Endothelial cell (in vitro differentiated cells): Measurements from ENCODE around the gene TEX19. TPM values are rescaled to one million over a fixed set of nuclear protein-coding genes. Genes with fewer than 3 reads are reported as not detected.

Experiments used
- DNase-seq: peaks from one replicate; pipeline ENCODE4 v3.0.0; 2021; ENCODE audit warnings: low spot score
- H3K27ac Mint-ChIP-seq: one replicate; pipeline ENCODE4 v1.8.0; 2021; ENCODE audit warnings: mixed read lengths, inconsistent platforms; ENCODE audit not compliant: unreplicated experiment
- H3K27me3 Mint-ChIP-seq: one replicate; pipeline ENCODE4 v1.8.0; 2021; ENCODE audit warnings: mild to moderate bottlenecking, moderate library complexity, mixed read lengths, inconsistent platforms; ENCODE audit not compliant: unreplicated experiment
- H3K36me3 Mint-ChIP-seq: one replicate; pipeline ENCODE4 v1.8.0; 2021; ENCODE audit warnings: mild to moderate bottlenecking, low read depth, mixed read lengths, inconsistent platforms; ENCODE audit not compliant: unreplicated experiment
- H3K4me1 Mint-ChIP-seq: one replicate; pipeline ENCODE4 v1.8.0; 2021; ENCODE audit warnings: mild to moderate bottlenecking, mixed read lengths, inconsistent platforms; ENCODE audit not compliant: unreplicated experiment
- H3K4me3 Mint-ChIP-seq: one replicate; pipeline ENCODE4 v1.8.0; 2021; ENCODE audit warnings: mild to moderate bottlenecking, mixed read lengths, inconsistent platforms; ENCODE audit not compliant: unreplicated experiment
- H3K9me3 Mint-ChIP-seq: one replicate; pipeline ENCODE4 v1.8.0; 2021; ENCODE audit warnings: mixed read lengths, inconsistent platforms; ENCODE audit not compliant: unreplicated experiment
- total RNA-seq: library from RNA; stranded (reverse); fragmentation: NEBNext Ultra II Directional; extraction: Animal tissue kit (Norgen Biotek cat#: 25700); gene quantifications from one replicate; pipeline ENCODE4 v1.2.1, GENCODE V29; 2021; ENCODE audit not compliant: unreplicated experiment
- TF ChIP-seq, protein P1 (sequence below): fragments of 200-600 bp; sonication (generic); IDR thresholded peaks from one replicate; pipeline ENCODE4 v1.5.0; 2021; ENCODE audit warnings: antibody characterized with exemption; ENCODE audit not compliant: unreplicated experiment

TEX19 gene
- total RNA-seq, 1 donor from 2014 or later: 0.26 TPM

DNA sequence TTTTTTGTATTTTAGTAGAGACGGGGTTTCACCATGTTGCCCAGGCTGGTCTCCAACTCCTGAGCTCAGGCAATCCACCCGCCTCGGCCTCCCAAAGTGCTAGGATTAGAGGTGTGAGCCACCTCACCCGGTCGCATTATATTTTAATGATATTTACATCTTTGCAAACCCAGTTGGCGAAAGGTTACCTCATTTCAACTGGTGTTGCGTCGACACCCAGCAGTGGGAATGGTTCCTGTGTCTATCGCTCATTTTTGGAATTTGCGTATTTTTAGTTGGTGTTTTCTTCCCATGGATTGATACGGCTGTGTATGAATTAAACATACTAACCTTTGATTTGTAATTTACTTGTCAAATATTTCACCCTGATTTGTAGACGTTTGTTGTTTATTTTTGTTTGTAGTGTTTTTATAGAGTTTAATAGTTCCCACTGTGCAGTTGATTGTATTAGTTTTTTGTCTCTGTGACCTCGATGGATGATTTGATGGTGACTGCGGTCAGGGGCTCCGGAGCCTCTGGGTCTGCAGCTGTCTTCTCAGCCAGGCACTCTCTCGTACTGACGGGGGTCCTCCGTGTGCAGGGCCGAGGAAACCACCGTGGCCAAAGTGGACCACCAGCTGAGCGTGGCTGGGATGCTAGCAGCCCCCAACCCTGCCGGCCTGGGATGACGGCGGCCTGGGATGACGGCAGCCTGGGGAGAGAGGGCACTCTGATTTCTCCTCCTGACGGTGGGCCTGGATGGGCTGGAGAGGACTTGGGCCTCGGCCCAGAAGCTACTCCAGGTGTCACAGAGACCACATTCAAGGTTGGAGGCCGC, 45.6 kb upstream of the TEX19 start:
- no peak overlapping the region for H3K4me3 Mint-ChIP-seq
- no peaks in the 10 kb centered on the region for H3K36me3 Mint-ChIP-seq
- H3K9me3 Mint-ChIP-seq: no peaks in the 10 kb centered on the region
- H3K27ac Mint-ChIP-seq: no peak overlapping the region
- H3K4me1 Mint-ChIP-seq: no peaks in the 10 kb centered on the region
- TF ChIP-seq, protein P1, sequence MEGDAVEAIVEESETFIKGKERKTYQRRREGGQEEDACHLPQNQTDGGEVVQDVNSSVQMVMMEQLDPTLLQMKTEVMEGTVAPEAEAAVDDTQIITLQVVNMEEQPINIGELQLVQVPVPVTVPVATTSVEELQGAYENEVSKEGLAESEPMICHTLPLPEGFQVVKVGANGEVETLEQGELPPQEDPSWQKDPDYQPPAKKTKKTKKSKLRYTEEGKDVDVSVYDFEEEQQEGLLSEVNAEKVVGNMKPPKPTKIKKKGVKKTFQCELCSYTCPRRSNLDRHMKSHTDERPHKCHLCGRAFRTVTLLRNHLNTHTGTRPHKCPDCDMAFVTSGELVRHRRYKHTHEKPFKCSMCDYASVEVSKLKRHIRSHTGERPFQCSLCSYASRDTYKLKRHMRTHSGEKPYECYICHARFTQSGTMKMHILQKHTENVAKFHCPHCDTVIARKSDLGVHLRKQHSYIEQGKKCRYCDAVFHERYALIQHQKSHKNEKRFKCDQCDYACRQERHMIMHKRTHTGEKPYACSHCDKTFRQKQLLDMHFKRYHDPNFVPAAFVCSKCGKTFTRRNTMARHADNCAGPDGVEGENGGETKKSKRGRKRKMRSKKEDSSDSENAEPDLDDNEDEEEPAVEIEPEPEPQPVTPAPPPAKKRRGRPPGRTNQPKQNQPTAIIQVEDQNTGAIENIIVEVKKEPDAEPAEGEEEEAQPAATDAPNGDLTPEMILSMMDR: no peak
- H3K27me3 Mint-ChIP-seq: peaks cover 6% of the 10 kb centered on the region
- no peak for DNase-seq

DNA sequence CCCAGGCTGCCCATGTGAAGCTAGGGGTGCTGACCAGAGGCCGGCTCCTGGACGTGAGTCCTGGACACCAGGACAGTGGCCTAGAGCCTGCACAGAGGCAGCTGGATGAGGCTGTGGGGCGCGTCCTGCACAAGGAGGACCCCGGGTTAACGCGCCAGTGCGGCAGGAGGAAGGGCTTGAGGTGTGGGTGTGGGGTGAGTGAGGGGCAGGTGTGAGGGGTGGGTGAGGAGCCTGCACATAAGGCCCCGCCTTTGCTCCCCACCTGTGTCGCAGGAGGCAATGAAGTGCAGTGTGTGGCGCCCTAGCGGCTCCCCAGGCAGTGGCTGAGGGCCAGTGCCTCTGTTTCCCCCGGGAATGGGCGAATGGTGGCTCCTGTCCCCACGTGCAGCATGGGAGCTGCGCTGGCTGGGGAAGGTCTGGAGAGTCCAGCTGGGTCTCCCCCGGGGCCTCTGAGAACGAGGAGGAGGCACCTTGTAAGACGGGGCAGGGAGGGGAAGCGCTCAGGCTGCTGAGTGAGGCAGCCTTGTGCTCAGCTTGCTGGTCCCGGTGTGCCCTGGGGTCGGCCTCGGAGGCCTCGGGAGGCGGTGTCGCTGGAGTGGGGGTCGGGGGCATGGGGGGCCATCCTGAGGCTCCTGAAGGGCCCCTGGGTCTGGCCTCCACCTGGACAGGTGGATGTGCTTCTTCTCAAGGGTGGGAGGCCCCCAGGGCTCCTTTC, 44.9 kb upstream of the TEX19 start:
- Mint-ChIP-seq H3K9me3 (no peaks in the 10 kb centered on the region), H3K4me3 (no peak overlapping the region), H3K27ac (no peak overlapping the region), H3K4me1 (no peaks in the 10 kb centered on the region), H3K27me3 (peaks cover 6% of the 10 kb centered on the region), H3K36me3 (no peaks in the 10 kb centered on the region)
- TF ChIP-seq, protein P1: no peak
- no peak for DNase-seq

DNA sequence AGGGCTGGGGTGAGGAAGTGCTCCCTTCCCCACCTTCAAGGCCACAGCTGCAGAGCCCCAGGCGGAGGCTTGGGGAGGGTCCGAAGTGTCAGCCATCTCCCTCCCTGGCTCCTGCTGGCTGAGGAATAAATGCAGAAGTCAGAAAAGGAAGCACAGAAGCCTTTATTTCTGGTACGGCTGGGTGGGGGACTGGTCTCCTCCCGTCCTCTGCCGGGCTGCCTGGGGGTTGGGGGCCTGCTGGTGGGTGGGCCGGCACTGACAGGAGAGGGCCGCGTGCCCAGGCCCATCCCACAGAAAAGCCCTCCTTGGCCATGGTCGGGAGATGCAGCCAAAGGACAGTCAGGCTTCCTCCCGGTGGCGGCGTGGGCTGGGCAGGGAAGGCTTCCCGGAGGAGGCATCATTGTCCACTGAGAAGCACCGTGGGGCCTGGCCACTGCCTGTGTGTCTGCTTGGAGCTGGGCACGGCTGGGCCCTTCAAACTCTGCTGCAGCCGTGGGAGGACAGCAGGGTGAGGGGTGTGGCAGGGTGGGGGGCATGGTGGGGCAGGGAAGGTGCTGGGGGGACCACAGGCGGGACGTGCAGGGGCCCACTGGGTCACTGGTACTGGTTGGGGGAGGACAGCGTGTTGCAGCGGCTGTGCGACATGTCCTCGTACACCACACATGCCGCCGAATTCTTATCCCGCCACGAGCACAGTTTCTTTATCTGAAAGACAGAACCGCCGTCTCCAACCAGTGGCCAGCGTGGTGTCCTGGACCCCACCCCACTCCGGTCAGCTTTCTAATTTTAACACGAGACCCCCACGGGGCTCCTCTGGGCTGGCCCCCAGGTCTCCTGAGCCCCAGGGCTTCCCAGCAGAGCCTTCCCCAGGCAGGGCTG, 44.1 kb upstream of the TEX19 start:
- Mint-ChIP-seq H3K27me3 (peaks cover 4% of the 10 kb centered on the region), H3K36me3 (no peaks in the 10 kb centered on the region), H3K9me3 (no peaks in the 10 kb centered on the region), H3K27ac (no peak overlapping the region), H3K4me3 (no peak overlapping the region), H3K4me1 (no peaks in the 10 kb centered on the region)
- DNase-seq: no peak
- TF ChIP-seq, protein P1: no peak

DNA sequence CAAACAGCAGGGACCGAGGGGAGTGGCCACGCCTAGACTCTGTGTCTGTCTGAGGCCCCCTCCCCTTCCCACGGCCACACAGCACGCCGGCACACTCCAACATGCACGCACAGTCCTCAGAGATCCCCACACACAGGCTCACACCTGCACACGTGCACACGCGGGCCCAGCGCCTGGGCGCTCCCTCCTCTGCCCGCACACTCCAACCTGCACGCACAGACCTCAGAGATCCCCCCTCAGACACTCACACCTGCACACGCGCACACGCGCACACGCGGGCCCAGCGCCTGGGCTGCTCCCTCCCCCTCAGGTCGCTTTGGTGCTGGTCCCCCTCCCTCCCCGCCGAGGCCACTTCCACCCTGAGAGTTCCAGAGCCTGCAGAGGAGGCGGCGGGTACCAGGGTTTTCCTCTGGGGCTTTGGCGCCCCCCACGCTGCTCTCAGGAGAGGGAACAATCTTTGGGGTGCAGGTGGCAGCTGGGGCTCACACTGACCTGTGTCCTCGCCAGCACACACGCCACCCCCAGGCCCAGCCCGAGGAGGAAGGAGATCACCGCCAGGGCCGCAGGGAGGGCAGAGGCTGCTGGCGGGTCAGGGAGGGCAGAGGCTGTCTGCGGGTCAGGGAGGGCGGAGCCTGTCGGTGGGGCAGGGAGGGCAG, 43.2 kb upstream of the TEX19 start:
- H3K27ac Mint-ChIP-seq: no peak overlapping the region
- peaks cover 2% of the 10 kb centered on the region for H3K27me3 Mint-ChIP-seq
- no peaks in the 10 kb centered on the region for H3K9me3 Mint-ChIP-seq
- H3K36me3 Mint-ChIP-seq: no peaks in the 10 kb centered on the region
- TF ChIP-seq, protein P1: no peak
- no peak overlapping the region for H3K4me3 Mint-ChIP-seq
- no peak for DNase-seq
- no peaks in the 10 kb centered on the region for H3K4me1 Mint-ChIP-seq
